ENCODE measurements around the gene ELMO1. TPM values are rescaled to one million over a fixed set of nuclear protein-coding genes. Genes with fewer than 3 reads are reported as not detected.

The ELMO1 gene
- total and polyA plus RNA-seq, 8 donors, result 3.0 to 20.6 (median 6.6) TPM

- no peak for DNase-seq
- Histone ChIP-seq H3K4me3 (no peak overlapping the region), H3K27me3 (no peaks in the 10 kb centered on the region), H3K9me3 (no peaks in the 10 kb centered on the region), H3K4me1 (no peaks in the 10 kb centered on the region), H3K36me3 (no peaks in the 10 kb centered on the region), H3K27ac (no peak overlapping the region)
- TF ChIP-seq CTCF (IDR thresholded peaks at IDR 0.05), result no peak
- intact Hi-C loops (cut with DNase I), result no loop called here
- WGBS, 2 donors, result 86% methylated on average over 8 of the region's 8 CpGs
- FAIRE-seq, result no peak
- ATAC-seq, result no peak
Measured at GRCh38 chr7:37390114-37390513, 58.5 kb downstream of the ELMO1 start.

GRCh38 chr7:37388811-37389210 lies 59.9 kb downstream of the ELMO1 start:
- intact Hi-C loops (cut with DNase I), result no loop called here
- no peak for TF ChIP-seq CTCF (IDR thresholded peaks at IDR 0.05)
- H3K27me3 ChIP-seq, result no peaks in the 10 kb centered on the region
- FAIRE-seq (no peak), ATAC-seq (no peak), DNase-seq (no peak)
- H3K27ac ChIP-seq, result no peak overlapping the region
- WGBS, 2 donors, result 79 to 83% methylated on average over 4 of the region's 4 CpGs
- no peaks in the 10 kb centered on the region for H3K36me3 ChIP-seq
- H3K9me3 ChIP-seq, result no peaks in the 10 kb centered on the region
- H3K4me3 ChIP-seq, result no peak overlapping the region
- H3K4me1 ChIP-seq, result no peaks in the 10 kb centered on the region

GRCh38 chr7:37385787-37386186 lies 62.9 kb downstream of the ELMO1 start:
- no peak overlapping the region for H3K4me3 ChIP-seq
- no peaks in the 10 kb centered on the region for H3K9me3 ChIP-seq
- FAIRE-seq (no peak), ATAC-seq (peak in 1 of 4 donors; percentile 32), DNase-seq (no peak)
- H3K27me3 ChIP-seq, result no peaks in the 10 kb centered on the region
- WGBS, 2 donors, result 71 to 77% methylated on average over 6 of the region's 6 CpGs
- H3K27ac ChIP-seq, result no peak overlapping the region
- no peak for TF ChIP-seq CTCF (IDR thresholded peaks at IDR 0.05)
- no peaks in the 10 kb centered on the region for H3K4me1 ChIP-seq
- intact Hi-C loops (cut with DNase I), result no loop called here
- no peaks in the 10 kb centered on the region for H3K36me3 ChIP-seq

- Histone ChIP-seq H3K27ac (no peak overlapping the region), H3K9me3 (no peaks in the 10 kb centered on the region), H3K27me3 (no peaks in the 10 kb centered on the region), H3K36me3 (no peaks in the 10 kb centered on the region), H3K4me3 (no peak overlapping the region), H3K4me1 (no peaks in the 10 kb centered on the region)
- no peak for TF ChIP-seq CTCF (IDR thresholded peaks at IDR 0.05)
- DNase-seq, result no peak
- no peak for ATAC-seq
- no peak for FAIRE-seq
- intact Hi-C loops (cut with DNase I), result no loop called here
- WGBS, 2 donors, result 26 to 29% methylated on average over 1 of the region's 1 CpG
Measured at GRCh38 chr7:37382546-37383088, 66.0 kb downstream of the ELMO1 start.

GRCh38 chr7:37380831-37381230 lies 67.8 kb downstream of the ELMO1 start:
- DNase-seq (no peak), FAIRE-seq (no peak), ATAC-seq (no peak)
- Histone ChIP-seq H3K27me3 (no peaks in the 10 kb centered on the region), H3K4me3 (no peak overlapping the region), H3K27ac (no peak overlapping the region), H3K36me3 (no peaks in the 10 kb centered on the region), H3K4me1 (no peaks in the 10 kb centered on the region), H3K9me3 (no peaks in the 10 kb centered on the region)
- 67 to 72% methylated on average over 4 of the region's 4 CpGs for WGBS, 2 donors
- intact Hi-C loops (cut with DNase I), result no loop called here
- TF ChIP-seq CTCF (IDR thresholded peaks at IDR 0.05), result no peak

Data from pancreas (tissue), 10 donors.